ENCODE data around the gene RAMP1.
"Not testable (repeated sequence)": the region's sequence is repeated elsewhere in the genome, so short reads cannot be mapped to it uniquely, and the experiment has no call there.

The RAMP1 gene

GRCh38 chr2:237921967-237922492 lies 62.6 kb downstream of the RAMP1 start:
- DNase-seq, result no peak

DNA sequence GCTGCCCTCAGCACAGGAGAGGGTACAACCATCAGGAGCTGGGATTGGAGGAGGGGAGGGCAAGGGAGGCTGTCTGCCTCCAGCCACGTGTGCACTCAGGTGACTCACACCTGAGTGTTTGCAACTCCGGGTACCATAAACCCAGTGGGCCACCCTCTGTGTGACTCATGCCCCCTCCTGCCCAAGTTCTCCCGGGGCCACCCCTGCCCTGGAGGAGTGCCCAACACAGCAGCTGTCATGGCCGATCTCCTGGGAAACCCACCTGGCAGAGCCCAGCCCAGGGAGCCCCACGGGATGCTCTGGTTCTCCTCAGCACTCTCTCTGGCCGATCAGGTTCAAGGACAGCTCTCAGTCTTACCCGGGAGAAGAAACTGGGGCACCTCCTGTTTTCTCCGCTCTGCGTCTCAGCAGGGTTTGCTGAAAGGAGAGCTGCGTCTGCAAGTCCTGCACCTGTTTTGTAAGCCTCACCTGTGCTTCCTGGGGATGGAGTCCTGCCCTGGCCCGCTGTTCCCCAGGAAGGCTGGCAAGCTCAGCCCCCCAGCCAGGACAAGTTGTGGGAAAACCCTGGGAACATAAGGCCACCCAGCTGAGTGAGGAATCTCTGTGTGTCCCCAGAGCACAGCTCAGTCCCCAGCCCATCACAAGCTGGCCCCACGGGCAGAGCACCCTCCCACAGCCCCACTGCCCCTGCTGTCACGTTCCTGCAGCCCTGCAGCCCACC lies 63.4 kb downstream of the RAMP1 start:
- DNase-seq, result no peak

DNA sequence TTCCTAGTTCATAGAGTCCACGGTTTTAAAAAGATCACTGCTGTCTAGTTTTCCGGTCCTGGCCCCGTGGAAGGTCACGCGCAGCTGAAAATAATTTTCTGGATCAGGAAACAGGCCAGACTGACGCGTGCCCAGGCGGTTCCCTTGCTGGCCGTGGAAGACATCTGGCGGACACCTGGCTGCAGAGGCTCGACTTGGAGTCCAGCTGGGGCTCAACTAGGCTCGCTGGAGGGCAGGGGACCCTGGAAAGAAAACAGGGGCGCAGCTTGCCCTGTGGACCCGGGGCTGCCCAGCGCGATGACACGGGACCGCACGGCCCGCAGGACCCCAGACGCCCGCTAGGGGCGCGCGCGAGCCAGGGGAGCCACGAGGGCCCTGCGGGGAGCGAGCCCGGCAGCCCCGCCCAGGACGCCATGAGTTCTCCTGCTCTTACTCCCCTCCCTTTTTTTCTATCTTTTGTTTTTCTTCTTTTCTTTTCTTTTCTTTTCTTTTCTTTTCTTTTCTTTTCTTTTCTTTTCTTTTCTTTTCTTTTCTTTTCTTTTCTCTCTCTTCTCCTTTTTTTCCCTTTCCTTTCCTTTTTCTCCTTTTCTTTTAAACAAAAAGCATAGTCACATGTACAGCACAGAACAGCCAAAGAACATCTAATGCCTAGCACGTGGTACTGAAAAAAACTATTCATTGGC lies 64.2 kb downstream of the RAMP1 start:
- DNase-seq, result peak; percentile 56 to 79 (median 71)

GRCh38 chr2:237924164-237924534 lies 64.7 kb downstream of the RAMP1 start:
- no peak for DNase-seq

- no peak for DNase-seq
Observed at GRCh38 chr2:237927135-237927534, 67.7 kb downstream of the RAMP1 start.

GRCh38 chr2:237927986-237928385 lies 68.6 kb downstream of the RAMP1 start:
- no peak for DNase-seq

GRCh38 chr2:237929979-237930378 lies 70.6 kb downstream of the RAMP1 start:
- no peak for DNase-seq

- no peak for DNase-seq
Observed at GRCh38 chr2:237931205-237931721, 71.8 kb downstream of the RAMP1 start.

DNA sequence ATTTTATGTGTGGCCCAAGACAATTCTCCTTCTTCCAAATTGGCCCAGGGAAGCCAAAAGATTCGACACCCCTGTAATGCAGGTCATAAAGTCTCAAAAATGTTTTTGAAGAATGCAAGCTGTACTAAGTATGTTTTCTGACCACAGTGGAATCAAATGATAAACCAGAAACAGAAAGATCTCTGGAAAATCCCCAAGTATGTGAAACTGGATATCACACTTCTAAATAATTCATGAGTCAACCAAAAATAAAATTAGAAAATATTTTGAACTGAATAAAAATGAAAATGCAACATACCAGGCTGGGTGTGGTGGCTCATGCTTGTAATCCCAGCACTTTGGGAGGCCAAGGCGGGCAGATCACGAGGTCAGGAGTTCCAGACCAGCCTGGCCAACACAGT lies 73.3 kb downstream of the RAMP1 start:
- no peak for DNase-seq

- no peak for DNase-seq
Observed at GRCh38 chr2:237934186-237934585, 74.8 kb downstream of the RAMP1 start.

GRCh38 chr2:237935740-237936452 lies 76.5 kb downstream of the RAMP1 start:
- DNase-seq, result no peak

- no peak for DNase-seq
Observed at GRCh38 chr2:237939251-237939650, 79.8 kb downstream of the RAMP1 start.

DNA sequence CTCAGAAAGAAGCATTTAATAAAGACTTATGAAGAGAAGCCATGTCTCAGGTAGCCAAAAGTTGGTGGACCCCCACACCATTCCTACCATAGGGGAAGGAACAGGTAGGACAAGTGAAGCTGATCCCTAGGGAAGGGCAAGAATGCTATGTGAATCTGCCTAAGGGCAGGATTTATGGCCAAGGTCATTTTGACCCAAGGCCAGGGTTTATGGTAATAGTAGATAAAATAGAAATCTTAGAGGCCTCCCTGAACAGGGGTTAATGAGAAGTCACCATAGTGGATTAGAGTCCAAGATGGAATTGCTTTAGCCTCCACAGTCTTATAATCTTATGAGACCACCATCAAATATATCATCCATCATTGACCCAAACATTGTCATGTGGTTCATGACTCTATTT lies 81.4 kb downstream of the RAMP1 start:
- DNase-seq, result no peak

- DNase-seq, result no peak
Observed at GRCh38 chr2:237941239-237941638, 81.8 kb downstream of the RAMP1 start.

- DNase-seq, result no peak
Observed at GRCh38 chr2:237942513-237942899, 83.1 kb downstream of the RAMP1 start.

GRCh38 chr2:237943395-237944094 lies 84.1 kb downstream of the RAMP1 start:
- no peak for DNase-seq

DNA sequence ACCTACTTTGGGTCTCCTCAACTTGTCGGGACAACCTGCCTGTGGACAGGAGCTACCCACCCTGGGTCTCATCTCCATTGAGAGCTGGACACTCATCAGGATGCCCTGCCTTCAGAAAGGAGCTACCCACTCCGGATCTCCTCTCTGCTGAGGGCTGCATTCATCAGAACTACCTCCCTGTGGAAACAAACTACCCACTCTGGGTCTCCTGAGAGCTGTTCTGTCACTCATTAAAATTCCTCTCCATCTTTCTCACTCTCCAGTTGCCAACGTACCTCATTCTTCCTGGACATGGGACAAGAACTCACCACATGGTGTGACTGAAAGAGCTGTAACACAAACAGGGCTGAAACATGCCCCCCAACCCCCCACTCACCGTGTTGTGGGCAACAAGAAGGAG lies 84.9 kb downstream of the RAMP1 start:
- DNase-seq, result no peak

- no peak for DNase-seq
Observed at GRCh38 chr2:237946423-237946822, 87.0 kb downstream of the RAMP1 start.

DNA sequence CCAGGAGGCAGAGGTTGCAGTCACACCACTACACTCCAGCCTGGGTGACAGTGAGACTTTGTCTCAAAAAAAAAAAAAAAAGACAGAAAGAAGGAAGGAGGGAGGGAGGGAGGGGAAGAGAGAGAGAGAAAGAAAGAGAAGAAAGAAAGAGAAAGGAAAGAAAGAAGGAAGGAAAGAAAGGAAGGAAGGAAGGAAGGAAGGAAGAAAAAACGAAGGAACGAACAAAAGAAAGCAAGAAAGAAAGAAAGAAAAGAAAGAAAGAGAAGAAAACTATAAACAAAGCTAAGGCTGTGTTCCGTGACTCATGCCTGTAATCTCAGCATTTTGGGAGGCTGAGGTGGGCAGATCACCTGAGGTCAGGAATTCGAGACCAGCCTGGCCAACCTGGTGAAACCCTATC lies 91.9 kb downstream of the RAMP1 start:
- not testable (repeated sequence) for DNase-seq

- DNase-seq, result no peak
Observed at GRCh38 chr2:237951878-237952277, 92.5 kb downstream of the RAMP1 start.

GRCh38 chr2:237952851-237953250 lies 93.4 kb downstream of the RAMP1 start:
- no peak for DNase-seq

- DNase-seq, result peak in 1 of 6 experiments; percentile 2
Observed at GRCh38 chr2:237955640-237956401, 96.4 kb downstream of the RAMP1 start.
